BE2C (cell line): ENCODE measurements around the gene MPV17.
"Not testable (repeated sequence)": the region's sequence is repeated elsewhere in the genome, so short reads cannot be mapped to it uniquely, and the experiment has no call there.

Experiments
- DNase-seq: peaks from one replicate; pipeline ENCODE4 v3.0.0-alpha.2; 2020
- H3K27me3 ChIP-seq: fragments of 250-450 bp; sonication (Bioruptor Pico); 2 replicates; pipeline ENCODE4 v1.5.1; 2020; ENCODE audit warnings: mild to moderate bottlenecking
- H3K36me3 ChIP-seq: fragments of 250-450 bp; sonication (Bioruptor Pico); 2 replicates; pipeline ENCODE4 v1.5.1; 2020; ENCODE audit warnings: mild to moderate bottlenecking
- H3K4me1 ChIP-seq: fragments of 250-450 bp; sonication (Bioruptor Pico); 2 replicates; pipeline ENCODE4 v1.5.1; 2020
- H3K4me3 ChIP-seq: 2 replicates; pipeline ENCODE4 v1.5.1; 2011; ENCODE audit warnings: low read depth, low read length
- H3K9me3 ChIP-seq: fragments of 250-450 bp; sonication (Bioruptor Pico); 2 replicates; pipeline ENCODE4 v1.5.1; 2020
- TF ChIP-seq, protein P1 (sequence below): IDR thresholded peaks from 2 replicates; pipeline ENCODE4 v1.5.1; 2012; ENCODE audit warnings: mild to moderate bottlenecking, low read depth, low read length

Gene MPV17

DNA sequence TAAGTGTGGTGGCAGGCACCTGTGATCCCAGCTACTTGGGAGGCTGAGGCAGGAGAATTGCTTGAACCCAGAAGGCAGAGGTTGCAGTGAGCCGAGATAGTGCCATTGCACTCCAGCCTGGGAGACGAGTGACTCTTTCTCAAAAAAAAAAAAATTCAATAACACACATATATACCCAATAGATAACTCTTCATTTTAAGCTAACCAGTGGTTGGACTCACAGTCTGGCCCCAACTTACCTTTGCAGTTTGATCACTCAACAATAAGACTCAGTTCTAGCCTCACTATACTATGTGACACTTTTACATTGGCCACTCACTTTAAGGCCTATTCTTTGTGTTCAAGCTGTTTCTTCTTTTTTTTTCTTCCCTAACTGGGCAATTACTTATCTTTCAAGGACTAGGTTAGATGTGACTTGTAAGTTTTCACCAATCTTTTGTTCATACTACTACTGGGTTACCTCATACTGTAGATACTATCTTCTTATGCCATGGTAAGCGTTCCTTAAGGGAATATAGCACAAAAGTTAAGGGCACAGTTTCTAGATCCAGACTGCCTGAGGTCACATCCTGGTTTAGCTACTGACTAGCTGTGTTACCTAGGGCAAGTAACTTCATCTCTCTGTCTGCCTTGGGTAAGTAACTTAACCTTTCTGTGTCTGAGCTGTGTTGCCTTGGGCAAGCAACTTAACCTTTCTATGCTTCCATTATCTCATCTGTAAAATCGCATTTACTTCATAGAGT, 40.0 kb upstream of the MPV17 start:
- H3K36me3 ChIP-seq, result peaks cover 45% of the 10 kb centered on the region
- no peaks in the 10 kb centered on the region for H3K27me3 ChIP-seq
- no peak for DNase-seq
- TF ChIP-seq, protein P1, sequence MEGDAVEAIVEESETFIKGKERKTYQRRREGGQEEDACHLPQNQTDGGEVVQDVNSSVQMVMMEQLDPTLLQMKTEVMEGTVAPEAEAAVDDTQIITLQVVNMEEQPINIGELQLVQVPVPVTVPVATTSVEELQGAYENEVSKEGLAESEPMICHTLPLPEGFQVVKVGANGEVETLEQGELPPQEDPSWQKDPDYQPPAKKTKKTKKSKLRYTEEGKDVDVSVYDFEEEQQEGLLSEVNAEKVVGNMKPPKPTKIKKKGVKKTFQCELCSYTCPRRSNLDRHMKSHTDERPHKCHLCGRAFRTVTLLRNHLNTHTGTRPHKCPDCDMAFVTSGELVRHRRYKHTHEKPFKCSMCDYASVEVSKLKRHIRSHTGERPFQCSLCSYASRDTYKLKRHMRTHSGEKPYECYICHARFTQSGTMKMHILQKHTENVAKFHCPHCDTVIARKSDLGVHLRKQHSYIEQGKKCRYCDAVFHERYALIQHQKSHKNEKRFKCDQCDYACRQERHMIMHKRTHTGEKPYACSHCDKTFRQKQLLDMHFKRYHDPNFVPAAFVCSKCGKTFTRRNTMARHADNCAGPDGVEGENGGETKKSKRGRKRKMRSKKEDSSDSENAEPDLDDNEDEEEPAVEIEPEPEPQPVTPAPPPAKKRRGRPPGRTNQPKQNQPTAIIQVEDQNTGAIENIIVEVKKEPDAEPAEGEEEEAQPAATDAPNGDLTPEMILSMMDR, result no peak
- no peaks in the 10 kb centered on the region for H3K9me3 ChIP-seq
- no peaks in the 10 kb centered on the region for H3K4me1 ChIP-seq
- no peak overlapping the region for H3K4me3 ChIP-seq

- no peaks in the 10 kb centered on the region for H3K27me3 ChIP-seq
- TF ChIP-seq, protein P1, result no peak
- DNase-seq, result peak; percentile 97
- peak within 1 kb of the TSS; percentile 97 for H3K4me3 ChIP-seq
- H3K36me3 ChIP-seq, result no peaks in the 10 kb centered on the region; the same call in 1 of the 2 replicates
- H3K4me1 ChIP-seq, result no peaks in the 10 kb centered on the region
- H3K9me3 ChIP-seq, result no peaks in the 10 kb centered on the region
Observed at GRCh38 chr2:27356382-27357181, 33.7 kb upstream of the MPV17 start, which contains the start of gene GTF3C2. GTF3C2 (minus strand) TSS chr2:27356764; CDS start chr2:27343554, 13,210 bp downstream.

DNA sequence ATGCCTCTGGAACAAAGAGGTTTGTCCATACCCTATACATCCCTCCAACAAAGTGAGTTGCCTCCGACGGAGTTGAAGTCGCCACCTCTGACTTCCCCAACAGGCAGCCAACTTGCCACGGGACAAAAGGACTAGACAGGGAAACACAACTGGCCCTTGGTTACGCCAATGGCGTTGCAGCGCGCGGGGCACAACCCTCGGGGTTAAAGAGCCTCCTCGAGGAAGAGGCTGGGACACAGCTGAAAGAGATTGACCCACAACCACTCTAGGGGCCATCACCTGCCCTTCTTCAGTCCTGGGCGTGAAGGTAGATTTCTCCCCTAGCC, 33.1 kb upstream of the MPV17 start:
- Histone ChIP-seq H3K4me3 (peak overlapping the region; percentile 97), H3K4me1 (no peaks in the 10 kb centered on the region), H3K36me3 (no peaks in the 10 kb centered on the region; the same call in 1 of the 2 replicates), H3K27me3 (no peaks in the 10 kb centered on the region), H3K9me3 (no peaks in the 10 kb centered on the region)
- DNase-seq, result peak; percentile 60
- TF ChIP-seq, protein P1, result no peak

DNA sequence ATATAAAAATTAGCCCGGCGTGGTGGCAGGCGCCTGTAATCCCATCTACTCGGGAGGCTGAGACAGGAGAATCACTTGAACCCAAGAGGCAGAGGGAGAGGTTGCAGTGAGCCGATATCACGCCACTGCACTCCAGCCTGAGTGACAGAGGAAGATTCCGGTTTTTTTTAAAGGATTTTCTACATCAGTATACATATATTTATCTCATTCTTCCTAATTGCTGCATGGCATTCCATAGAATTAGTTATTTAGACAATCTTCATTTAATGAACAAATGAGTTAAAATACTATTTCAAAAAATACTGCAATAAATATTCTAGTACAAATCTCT, 31.7 kb upstream of the MPV17 start:
- DNase-seq, result no peak
- Histone ChIP-seq H3K9me3 (no peaks in the 10 kb centered on the region), H3K4me3 (no peak overlapping the region), H3K27me3 (no peaks in the 10 kb centered on the region), H3K36me3 (peaks cover 3% of the 10 kb centered on the region; the same call in 1 of the 2 replicates), H3K4me1 (no peaks in the 10 kb centered on the region)
- TF ChIP-seq, protein P1, result no peak

DNA sequence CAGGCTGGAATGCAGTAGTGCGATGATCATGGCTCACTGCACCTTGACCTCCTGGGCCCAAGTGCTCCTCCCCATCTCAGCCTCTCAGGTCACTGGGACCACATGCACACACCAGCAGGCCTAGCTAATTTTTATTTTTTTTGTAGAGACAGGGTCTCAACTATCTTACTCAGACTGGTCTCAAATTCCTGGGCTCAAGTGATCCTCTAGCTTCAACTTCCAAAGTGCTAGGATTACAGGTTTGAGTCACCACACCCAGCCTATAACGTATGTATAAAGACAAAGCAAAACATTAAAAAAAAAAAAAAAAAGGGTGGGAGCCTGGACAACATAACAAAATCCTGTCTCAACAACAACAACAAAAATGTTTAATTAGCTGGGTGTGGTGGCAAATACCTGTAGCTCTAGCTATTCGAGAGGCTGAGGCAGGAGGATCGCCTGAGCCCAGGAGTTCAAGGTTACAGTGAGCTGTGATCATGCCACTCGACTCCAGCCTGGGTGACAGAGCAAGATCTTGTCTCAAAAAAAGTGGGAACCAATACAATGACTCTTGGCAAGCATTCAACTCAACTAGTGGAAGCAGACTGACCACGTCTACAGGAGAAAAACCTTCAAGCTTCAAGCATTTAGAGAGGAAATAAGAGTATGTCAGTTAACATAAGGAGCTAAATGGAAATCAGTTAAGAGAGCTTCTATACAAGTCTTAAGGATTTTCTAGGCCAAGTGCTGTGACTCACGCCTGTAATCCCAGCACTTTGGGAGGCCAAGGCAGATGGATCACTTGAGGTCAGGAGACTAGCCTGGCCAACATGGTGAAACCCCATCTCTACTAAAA, 31.1 kb upstream of the MPV17 start:
- DNase-seq, result no peak
- Histone ChIP-seq H3K4me3 (no peak overlapping the region), H3K4me1 (no peaks in the 10 kb centered on the region)

GRCh38 chr2:27353386-27353761, 30.5 kb upstream of the MPV17 start:
- H3K27me3 ChIP-seq, H3K36me3 ChIP-seq, H3K4me3 ChIP-seq, DNase-seq, H3K4me1 ChIP-seq, H3K9me3 ChIP-seq: not testable (repeated sequence)

More for the DNA sequence above, 31.1 kb upstream of the MPV17 start:
- Histone ChIP-seq H3K27me3 (no peaks in the 10 kb centered on the region), H3K9me3 (no peaks in the 10 kb centered on the region), H3K36me3 (peaks cover 3% of the 10 kb centered on the region; the same call in 1 of the 2 replicates)
- TF ChIP-seq, protein P1, result no peak
